HepG2 (cell line): ENCODE measurements around the gene CYB5R2. TPM values are rescaled to one million over a fixed set of nuclear protein-coding genes. Genes with fewer than 3 reads are reported as not detected.

Experiments
- ATAC-seq: fragments of 200-7000 bp; cut with Tn5 transposase; 3 replicates; pipeline ENCODE4 v1.9.1; 2020; ENCODE audit warnings: mild to moderate bottlenecking, moderate library complexity
- BruUV-seq: library from RNA; stranded (reverse); fragments of 400-500 nt; replicated peaks from 2 replicates; lab custom pipeline; 2021; lab: Mats Ljungman, UMichigan
- CTCF ChIA-PET: fragments of 300-600 bp; formaldehyde crosslinking; extraction: SDS; loops from one replicate; lab custom pipeline; 2021; ENCODE audit warnings: low total read pairs, inconsistent platforms, low intra/inter-chr PET ratio; lab: Yijun Ruan, JAX
- POLR2A ChIA-PET: fragments of 350-600 bp; sonication (Branson Sonifier 250); formaldehyde crosslinking; loops from one replicate; lab custom pipeline; 2020; ENCODE audit warnings: antibody characterized with exemption, inconsistent platforms; lab: Yijun Ruan, JAX
- DNase-seq: peaks from one replicate; pipeline ENCODE4 v3.0.0-alpha.2; 2015; ENCODE audit warnings: low spot score
- FAIRE-seq: peaks from 3 replicates; lab custom pipeline; 2011; peaks lifted over from hg19 to GRCh38; lab: Jason Lieb, UNC
- H2AFZ ChIP-seq: one replicate; pipeline ENCODE4 v1.6.1; 2011; ENCODE audit warnings: low read length, inconsistent platforms
- H3K27ac ChIP-seq: fragments of 300-600 bp; 3 replicates; pipeline ENCODE4 v1.8.0; 2011; ENCODE audit warnings: mixed run types, mild to moderate bottlenecking, mixed read lengths, low read length, inconsistent platforms; ENCODE audit not compliant: insufficient read depth; ENCODE audit errors: extremely low read length
- H3K27me3 ChIP-seq, 2 experiments: fragments of 200-600 bp in 1 of 2; 2 replicates in 1 of 2; 3 replicates in 1 of 2; pipeline versions ENCODE4 v1.6.0 to v1.8.0; 2011; ENCODE audit warnings: low read length in 2 of 2, mild to moderate bottlenecking in 2 of 2, moderate library complexity in 2 of 2, inconsistent platforms in 1 of 2; ENCODE audit not compliant: insufficient read depth in 2 of 2, control insufficient read depth in 1 of 2
- H3K36me3 ChIP-seq, 2 experiments: fragments of 200-600 bp in 1 of 2; replicated peaks in 1 of 2; 2 replicates in 1 of 2; 3 replicates in 1 of 2; pipeline versions ENCODE4 v1.5.1 to v1.8.0; 2011; ENCODE audit warnings: low read length in 2 of 2, inconsistent platforms in 1 of 2; ENCODE audit not compliant: insufficient read depth in 2 of 2, control insufficient read depth in 1 of 2
- H3K4me1 ChIP-seq: 2 replicates; pipeline ENCODE4 v1.5.1; 2012; ENCODE audit warnings: low read length, inconsistent platforms; ENCODE audit not compliant: insufficient read depth
- H3K4me2 ChIP-seq: 2 replicates; pipeline ENCODE4 v1.6.0; 2011; ENCODE audit warnings: low read depth, low read length, inconsistent platforms
- H3K4me3 ChIP-seq, 3 experiments: fragments of 200-600 bp in 1 of 3; sonication (generic), shearing (Covaris generic) in 1 of 3; replicated peaks in 1 of 3; 2 replicates each; pipeline ENCODE4 v1.5.1; 2011 to 2016; ENCODE audit warnings: low read length in 3 of 3, inconsistent platforms in 2 of 3, low read depth in 2 of 3, mild to moderate bottlenecking in 2 of 3, control low read depth in 1 of 3, mixed read lengths in 1 of 3; ENCODE audit not compliant: insufficient read depth in 1 of 3
- H3K79me2 ChIP-seq: one replicate; pipeline ENCODE4 v1.6.1; 2011; ENCODE audit warnings: low read length, inconsistent platforms; ENCODE audit not compliant: insufficient read depth
- H3K9ac ChIP-seq: 2 replicates; pipeline ENCODE4 v1.6.0; 2011; ENCODE audit warnings: mild to moderate bottlenecking, low read depth, low read length, inconsistent platforms; ENCODE audit not compliant: insufficient read depth
- H3K9me3 ChIP-seq: 2 replicates; pipeline ENCODE4 v1.5.1; 2012; ENCODE audit warnings: mild to moderate bottlenecking, low read length
- H4K20me1 ChIP-seq: 2 replicates; pipeline ENCODE4 v1.6.0; 2011; ENCODE audit warnings: inconsistent platforms, mild to moderate bottlenecking, low read length, moderate library complexity; ENCODE audit not compliant: insufficient read depth
- HMG20A ChIP-seq: IDR thresholded peaks from 2 replicates; pipeline ENCODE4 v1.6.1; 2016; ENCODE audit warnings: borderline replicate concordance
- ZFP1 ChIP-seq: IDR thresholded peaks from 2 replicates; pipeline ENCODE4 v1.6.1; 2016
- ZNF160 ChIP-seq: sonication (generic); formaldehyde crosslinking; IDR thresholded peaks from 2 replicates; pipeline ENCODE4 v1.8.0; 2022; ENCODE audit warnings: mild to moderate bottlenecking, inconsistent platforms, missing genetic modification reagents
- WGBS: methylation state at CpG from one replicate; pipeline ENCODE4 v1.1.6; 2017; ENCODE audit warnings: low lambda C conversion rate; 5-methylcytosine and 5-hydroxymethylcytosine counted together
- in situ Hi-C: cut with HindIII; loops from 2 replicates; pipeline ENCODE4 v1.10.0; 2017; ENCODE audit warnings: low pct_unique_long_range_greater_than_20kb; ENCODE audit not compliant: extremely low pct_ligation_motif_present
- intact Hi-C: fragments of 100-400 bp; cut with micrococcal nuclease; formaldehyde crosslinking; loops from one replicate; pipeline ENCODE4 v1.10.0; 2022; ENCODE audit not compliant: unreplicated experiment
- polyA plus RNA-seq, 8 experiments: library from polyadenylated mRNA; depleted of rRNA in 3 of 8; stranded (reverse) in 7 of 8; unstranded in 1 of 8; fragments of >200 nt; fragmentation: Illumina TruSeq in 4 of 8; extraction: Trizol in 4 of 8; gene quantifications; 2 replicates each; pipeline versions ENCODE4 v1.2.1 to v1.2.3, GENCODE V29; 2011 to 2016; ENCODE audit warnings: low read depth in 4 of 8, missing spikeins in 1 of 8, mixed read lengths in 1 of 8; ENCODE audit not compliant: insufficient read depth in 1 of 8
- total RNA-seq, 5 experiments: library from RNA; depleted of rRNA; stranded (reverse); fragments of >200 nt; fragmentation: Illumina TruSeq; extraction: Trizol; gene quantifications; 2 replicates each; pipeline ENCODE4 v1.2.3, GENCODE V29; 2016; ENCODE audit warnings: low read depth in 1 of 5
- TF ChIP-seq, protein P1 (sequence below): sonication (generic); formaldehyde crosslinking; IDR thresholded peaks from 2 replicates; pipeline ENCODE4 v1.4.0; 2020; ENCODE audit warnings: missing genetic modification reagents, borderline replicate concordance
- TF ChIP-seq, protein P2 (sequence below): sonication (generic); formaldehyde crosslinking; IDR thresholded peaks from 2 replicates; pipeline ENCODE4 v1.5.1; 2020; ENCODE audit warnings: mild to moderate bottlenecking, missing genetic modification reagents

Gene CYB5R2
- total and polyA plus RNA-seq, 2 of the 13 experiments (the other 11 are each of a cell fraction or from before 2014, with no cell fraction given), result 0.40 to 0.51 TPM

DNA sequence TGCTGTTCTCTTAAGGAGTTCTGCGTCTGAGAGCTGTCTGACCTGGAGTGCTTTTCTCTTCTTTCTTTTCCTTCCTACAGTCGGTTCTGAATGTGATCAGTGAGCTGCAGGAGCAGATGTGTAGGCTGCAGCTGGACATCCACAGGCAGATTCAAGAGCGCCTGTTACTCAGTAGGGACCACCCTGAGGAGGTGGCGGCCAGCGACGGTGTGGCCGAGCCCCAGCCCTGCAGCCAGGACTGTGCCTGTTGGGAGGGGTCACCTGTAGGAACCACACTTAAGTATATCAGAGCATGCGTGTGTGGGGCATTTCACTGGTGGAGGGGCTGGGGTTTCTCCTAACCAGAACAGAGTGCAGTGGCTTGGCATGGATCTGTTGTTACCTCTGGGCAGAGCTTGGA, 56.3 kb downstream of the CYB5R2 start:
- ChIA-PET POLR2A (no interaction called here), CTCF (no interaction called here)
- in situ Hi-C loops, result no loop called here
- WGBS, result 100% methylated on average over 8 of the region's 8 CpGs
- DNase-seq (no peak), ATAC-seq (no peak), FAIRE-seq (no peak)
- no peak overlapping the region for H2AFZ ChIP-seq
- TF ChIP-seq ZNF160 (CRISPR knock-in tag) (no peak), ZFP1 (no peak), HMG20A (CRISPR knock-in tag) (no peak)
- TF ChIP-seq, protein P1, sequence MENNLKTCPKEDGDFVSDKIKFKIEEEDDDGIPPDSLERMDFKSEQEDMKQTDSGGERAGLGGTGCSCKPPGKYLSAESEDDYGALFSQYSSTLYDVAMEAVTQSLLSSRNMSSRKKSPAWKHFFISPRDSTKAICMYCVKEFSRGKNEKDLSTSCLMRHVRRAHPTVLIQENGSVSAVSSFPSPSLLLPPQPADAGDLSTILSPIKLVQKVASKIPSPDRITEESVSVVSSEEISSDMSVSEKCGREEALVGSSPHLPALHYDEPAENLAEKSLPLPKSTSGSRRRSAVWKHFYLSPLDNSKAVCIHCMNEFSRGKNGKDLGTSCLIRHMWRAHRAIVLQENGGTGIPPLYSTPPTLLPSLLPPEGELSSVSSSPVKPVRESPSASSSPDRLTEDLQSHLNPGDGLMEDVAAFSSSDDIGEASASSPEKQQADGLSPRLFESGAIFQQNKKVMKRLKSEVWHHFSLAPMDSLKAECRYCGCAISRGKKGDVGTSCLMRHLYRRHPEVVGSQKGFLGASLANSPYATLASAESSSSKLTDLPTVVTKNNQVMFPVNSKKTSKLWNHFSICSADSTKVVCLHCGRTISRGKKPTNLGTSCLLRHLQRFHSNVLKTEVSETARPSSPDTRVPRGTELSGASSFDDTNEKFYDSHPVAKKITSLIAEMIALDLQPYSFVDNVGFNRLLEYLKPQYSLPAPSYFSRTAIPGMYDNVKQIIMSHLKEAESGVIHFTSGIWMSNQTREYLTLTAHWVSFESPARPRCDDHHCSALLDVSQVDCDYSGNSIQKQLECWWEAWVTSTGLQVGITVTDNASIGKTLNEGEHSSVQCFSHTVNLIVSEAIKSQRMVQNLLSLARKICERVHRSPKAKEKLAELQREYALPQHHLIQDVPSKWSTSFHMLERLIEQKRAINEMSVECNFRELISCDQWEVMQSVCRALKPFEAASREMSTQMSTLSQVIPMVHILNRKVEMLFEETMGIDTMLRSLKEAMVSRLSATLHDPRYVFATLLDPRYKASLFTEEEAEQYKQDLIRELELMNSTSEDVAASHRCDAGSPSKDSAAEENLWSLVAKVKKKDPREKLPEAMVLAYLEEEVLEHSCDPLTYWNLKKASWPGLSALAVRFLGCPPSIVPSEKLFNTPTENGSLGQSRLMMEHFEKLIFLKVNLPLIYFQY (CRISPR knock-in tag), result no peak
- TF ChIP-seq, protein P2, sequence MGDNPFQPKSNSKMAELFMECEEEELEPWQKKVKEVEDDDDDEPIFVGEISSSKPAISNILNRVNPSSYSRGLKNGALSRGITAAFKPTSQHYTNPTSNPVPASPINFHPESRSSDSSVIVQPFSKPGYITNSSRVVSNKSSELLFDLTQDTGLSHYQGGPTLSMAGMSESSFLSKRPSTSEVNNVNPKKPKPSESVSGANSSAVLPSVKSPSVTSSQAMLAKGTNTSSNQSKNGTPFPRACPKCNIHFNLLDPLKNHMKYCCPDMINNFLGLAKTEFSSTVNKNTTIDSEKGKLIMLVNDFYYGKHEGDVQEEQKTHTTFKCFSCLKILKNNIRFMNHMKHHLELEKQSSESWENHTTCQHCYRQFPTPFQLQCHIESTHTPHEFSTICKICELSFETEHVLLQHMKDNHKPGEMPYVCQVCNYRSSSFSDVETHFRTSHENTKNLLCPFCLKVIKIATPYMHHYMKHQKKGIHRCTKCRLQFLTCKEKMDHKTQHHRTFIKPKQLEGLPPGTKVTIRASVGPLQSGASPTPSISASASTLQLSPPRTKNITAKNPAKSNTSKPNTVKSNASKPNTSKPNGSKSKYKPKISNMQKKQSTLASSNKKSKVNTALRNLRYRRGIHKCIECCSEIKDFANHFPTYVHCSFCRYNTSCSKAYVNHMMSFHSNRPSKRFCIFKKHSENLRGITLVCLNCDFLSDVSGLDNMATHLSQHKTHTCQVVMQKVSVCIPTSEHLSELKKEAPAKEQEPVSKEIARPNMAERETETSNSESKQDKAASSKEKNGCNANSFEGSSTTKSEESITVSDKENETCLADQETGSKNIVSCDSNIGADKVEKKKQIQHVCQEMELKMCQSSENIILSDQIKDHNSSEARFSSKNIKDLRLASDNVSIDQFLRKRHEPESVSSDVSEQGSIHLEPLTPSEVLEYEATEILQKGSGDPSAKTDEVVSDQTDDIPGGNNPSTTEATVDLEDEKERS (CRISPR knock-in tag), result no peak
- no peak overlapping the region for H3K4me3 ChIP-seq
- H3K36me3 ChIP-seq, result peaks cover 12 to 34% of the 10 kb centered on the region in 2 experiments
- H3K79me2 ChIP-seq, result no peaks in the 10 kb centered on the region
- H4K20me1 ChIP-seq, result no peaks in the 10 kb centered on the region; the same call in 1 of the 2 replicates
- H3K27me3 ChIP-seq, result no peaks in the 10 kb centered on the region
- no peak overlapping the region for H3K27ac ChIP-seq
- intact Hi-C loops, result no loop called here
- no peak overlapping the region for H3K4me2 ChIP-seq
- H3K4me1 ChIP-seq, result peaks cover 21% of the 10 kb centered on the region
- H3K9me3 ChIP-seq, result no peaks in the 10 kb centered on the region
- BruUV-seq, result no TSS peak
- H3K9ac ChIP-seq, result no peak overlapping the region

Other genes starting within 250 kb of the CYB5R2 start
- 0.69 and 0.89 TPM in 2 replicates for gene OLFML1, start 188.0 kb downstream of the CYB5R2 start, total RNA-seq (2016; rRNA removed; fragmentation: Illumina TruSeq; extraction: Trizol)
- gene OLFML1, start 188.0 kb downstream of the CYB5R2 start, polyA plus RNA-seq (2011; rRNA removed), result 0.71 and 0.90 TPM in 2 replicates
- 15.0 and 15.8 TPM in 2 replicates for gene PPFIBP2, start 159.5 kb downstream of the CYB5R2 start, total RNA-seq (2016; rRNA removed; fragmentation: Illumina TruSeq; extraction: Trizol)
- 41.6 and 52.5 TPM in 2 replicates for gene PPFIBP2, start 159.5 kb downstream of the CYB5R2 start, polyA plus RNA-seq (2011; rRNA removed)
- not detected in 2 replicates for gene OVCH2, start 33.0 kb upstream of the CYB5R2 start, total RNA-seq (2016; rRNA removed; fragmentation: Illumina TruSeq; extraction: Trizol)
- gene OVCH2, start 33.0 kb upstream of the CYB5R2 start, polyA plus RNA-seq (2011; rRNA removed), result not detected in 2 replicates
- gene OR5P2, start 123.4 kb upstream of the CYB5R2 start, total RNA-seq (2016; rRNA removed; fragmentation: Illumina TruSeq; extraction: Trizol), result not detected in 2 replicates
- not detected in 2 replicates for gene OR5P2, start 123.4 kb upstream of the CYB5R2 start, polyA plus RNA-seq (2011; rRNA removed)
- gene OR5P3, start 157.3 kb upstream of the CYB5R2 start, total RNA-seq (2016; rRNA removed; fragmentation: Illumina TruSeq; extraction: Trizol), result not detected in 2 replicates
- gene OR5P3, start 157.3 kb upstream of the CYB5R2 start, polyA plus RNA-seq (2011; rRNA removed), result not detected in 2 replicates